ENCODE results near the gene TBC1D22A.

TBC1D22A gene

GRCh38 chr22:46843821-46844255 lies 81.4 kb downstream of the TBC1D22A start:
- DNase-seq, result no peak

GRCh38 chr22:46844606-46845210 lies 82.3 kb downstream of the TBC1D22A start:
- DNase-seq, result no peak

- no peak for DNase-seq
Measured at GRCh38 chr22:46845296-46846149, 83.1 kb downstream of the TBC1D22A start.

GRCh38 chr22:46846150-46846831 lies 83.8 kb downstream of the TBC1D22A start:
- DNase-seq, result no peak

GRCh38 chr22:46846832-46847355 lies 84.4 kb downstream of the TBC1D22A start:
- no peak for DNase-seq

GRCh38 chr22:46848197-46848596 lies 85.7 kb downstream of the TBC1D22A start:
- DNase-seq, result no peak

GRCh38 chr22:46849101-46849500 lies 86.7 kb downstream of the TBC1D22A start:
- DNase-seq, result no peak

GRCh38 chr22:46849951-46850350 lies 87.5 kb downstream of the TBC1D22A start:
- no peak for DNase-seq

- no peak for DNase-seq
Measured at GRCh38 chr22:46851311-46851710, 88.9 kb downstream of the TBC1D22A start.

GRCh38 chr22:46851941-46852340 lies 89.5 kb downstream of the TBC1D22A start:
- no peak for DNase-seq

- DNase-seq, result no peak
Measured at GRCh38 chr22:46852771-46853170, 90.3 kb downstream of the TBC1D22A start.

- no peak for DNase-seq
Measured at GRCh38 chr22:46853191-46853590, 90.7 kb downstream of the TBC1D22A start.

- DNase-seq, result no peak
Measured at GRCh38 chr22:46854125-46854870, 91.8 kb downstream of the TBC1D22A start.

GRCh38 chr22:46855681-46856080 lies 93.2 kb downstream of the TBC1D22A start:
- DNase-seq, result no peak

GRCh38 chr22:46856661-46857060 lies 94.2 kb downstream of the TBC1D22A start:
- no peak for DNase-seq

- DNase-seq, result no peak
Measured at GRCh38 chr22:46857142-46857884, 94.9 kb downstream of the TBC1D22A start.

GRCh38 chr22:46857885-46858143 lies 95.4 kb downstream of the TBC1D22A start:
- DNase-seq, result no peak

- DNase-seq, result no peak
Measured at GRCh38 chr22:46858181-46858771, 95.8 kb downstream of the TBC1D22A start.

GRCh38 chr22:46860562-46860961 lies 98.1 kb downstream of the TBC1D22A start:
- DNase-seq, result no peak

- DNase-seq, result no peak
Measured at GRCh38 chr22:46861468-46862367, 99.3 kb downstream of the TBC1D22A start.
